ENCODE data around the gene DHRS9. TPM values are rescaled to one million over a fixed set of nuclear protein-coding genes. Genes with fewer than 3 reads are reported as not detected.

Gene DHRS9
- total RNA-seq, 1 experiment from 2014 or later, result 0.21 TPM

GRCh38 chr2:169081551-169081950 lies 12.2 kb downstream of the DHRS9 start:
- Histone ChIP-seq H3K9me3 (ENCODE audit: control insufficient read depth, insufficient read depth, low read depth, low read length) (no peaks in the 10 kb centered on the region), H3K27ac (ENCODE audit: low read length) (no peak overlapping the region), H3K4me3 (ENCODE audit: low read depth in 2 of 2, low read length in 2 of 2) (no peak overlapping the region), H3K4me1 (ENCODE audit: control insufficient read depth, insufficient read depth, low read length) (no peaks in the 10 kb centered on the region), H3K27me3 (ENCODE audit: control insufficient read depth, insufficient read depth, low read length) (no peaks in the 10 kb centered on the region), H3K36me3 (ENCODE audit: control insufficient read depth, insufficient read depth, low read length) (no peaks in the 10 kb centered on the region)
- ChIA-PET CTCF (no interaction called here), POLR2A (no interaction called here)
- ATAC-seq, result no peak
- intact Hi-C loops (cut with micrococcal nuclease; ENCODE audit: unreplicated experiment) (no loop called here), in situ Hi-C loops (cut with HindIII; ENCODE audit: low pct_unique_long_range_greater_than_20kb, low sequenced_read_pairs) (no loop called here)
- BruUV-seq (replicated peaks), result no TSS peak
- no peak for DNase-seq (ENCODE audit: low read depth, low spot score)
- TF ChIP-seq, protein P1, sequence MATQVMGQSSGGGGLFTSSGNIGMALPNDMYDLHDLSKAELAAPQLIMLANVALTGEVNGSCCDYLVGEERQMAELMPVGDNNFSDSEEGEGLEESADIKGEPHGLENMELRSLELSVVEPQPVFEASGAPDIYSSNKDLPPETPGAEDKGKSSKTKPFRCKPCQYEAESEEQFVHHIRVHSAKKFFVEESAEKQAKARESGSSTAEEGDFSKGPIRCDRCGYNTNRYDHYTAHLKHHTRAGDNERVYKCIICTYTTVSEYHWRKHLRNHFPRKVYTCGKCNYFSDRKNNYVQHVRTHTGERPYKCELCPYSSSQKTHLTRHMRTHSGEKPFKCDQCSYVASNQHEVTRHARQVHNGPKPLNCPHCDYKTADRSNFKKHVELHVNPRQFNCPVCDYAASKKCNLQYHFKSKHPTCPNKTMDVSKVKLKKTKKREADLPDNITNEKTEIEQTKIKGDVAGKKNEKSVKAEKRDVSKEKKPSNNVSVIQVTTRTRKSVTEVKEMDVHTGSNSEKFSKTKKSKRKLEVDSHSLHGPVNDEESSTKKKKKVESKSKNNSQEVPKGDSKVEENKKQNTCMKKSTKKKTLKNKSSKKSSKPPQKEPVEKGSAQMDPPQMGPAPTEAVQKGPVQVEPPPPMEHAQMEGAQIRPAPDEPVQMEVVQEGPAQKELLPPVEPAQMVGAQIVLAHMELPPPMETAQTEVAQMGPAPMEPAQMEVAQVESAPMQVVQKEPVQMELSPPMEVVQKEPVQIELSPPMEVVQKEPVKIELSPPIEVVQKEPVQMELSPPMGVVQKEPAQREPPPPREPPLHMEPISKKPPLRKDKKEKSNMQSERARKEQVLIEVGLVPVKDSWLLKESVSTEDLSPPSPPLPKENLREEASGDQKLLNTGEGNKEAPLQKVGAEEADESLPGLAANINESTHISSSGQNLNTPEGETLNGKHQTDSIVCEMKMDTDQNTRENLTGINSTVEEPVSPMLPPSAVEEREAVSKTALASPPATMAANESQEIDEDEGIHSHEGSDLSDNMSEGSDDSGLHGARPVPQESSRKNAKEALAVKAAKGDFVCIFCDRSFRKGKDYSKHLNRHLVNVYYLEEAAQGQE (IDR thresholded peaks at IDR 0.05; ENCODE audit: insufficient read depth in 1 of 2, low read depth in 2 of 2, low read length in 1 of 2), result no peak
- TF ChIP-seq TCF7L2 (IDR thresholded peaks at IDR 0.05; ENCODE audit: low read depth, low read length) (no peak), POLR2AphosphoS5 (IDR thresholded peaks at IDR 0.05; ENCODE audit: low read depth, low read length) (no peak), CTCF (IDR thresholded peaks at IDR 0.05) (no peak)

DNA sequence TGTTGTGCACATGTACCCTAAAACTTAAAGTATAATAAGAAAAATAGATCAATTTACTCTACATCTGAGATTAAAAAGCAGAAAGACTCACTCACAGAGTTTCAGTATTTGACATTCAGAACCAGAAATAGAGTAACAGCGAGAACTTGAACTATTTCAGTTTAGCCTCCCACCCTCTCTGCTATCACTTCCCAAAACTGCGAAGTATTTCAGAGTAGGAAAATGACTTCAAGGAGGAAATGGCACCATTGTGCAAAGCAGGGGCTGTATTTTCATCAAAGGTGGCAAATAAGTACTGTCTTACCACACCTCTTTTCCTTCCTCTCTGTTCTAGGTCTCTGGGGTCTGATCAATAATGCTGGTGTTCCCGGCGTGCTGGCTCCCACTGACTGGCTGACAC lies 13.6 kb downstream of the DHRS9 start:
- no TSS peak for BruUV-seq (replicated peaks)
- H3K27ac ChIP-seq (ENCODE audit: low read length), result no peak overlapping the region
- no peaks in the 10 kb centered on the region for H3K36me3 ChIP-seq (ENCODE audit: control insufficient read depth, insufficient read depth, low read length)
- H3K4me3 ChIP-seq (ENCODE audit: low read depth in 2 of 2, low read length in 2 of 2), result no peak overlapping the region
- ATAC-seq (no peak), DNase-seq (ENCODE audit: low read depth, low spot score) (no peak)
- no peaks in the 10 kb centered on the region for H3K4me1 ChIP-seq (ENCODE audit: control insufficient read depth, insufficient read depth, low read length)
- intact Hi-C loops (cut with micrococcal nuclease; ENCODE audit: unreplicated experiment) (no loop called here), in situ Hi-C loops (cut with HindIII; ENCODE audit: low pct_unique_long_range_greater_than_20kb, low sequenced_read_pairs) (no loop called here)
- CTCF ChIA-PET, result no interaction called here
- H3K9me3 ChIP-seq (ENCODE audit: control insufficient read depth, insufficient read depth, low read depth, low read length), result no peaks in the 10 kb centered on the region
- no peaks in the 10 kb centered on the region for H3K27me3 ChIP-seq (ENCODE audit: control insufficient read depth, insufficient read depth, low read length)
- POLR2A ChIA-PET, result no interaction called here
- no peak for TF ChIP-seq SIN3A (IDR thresholded peaks at IDR 0.05; ENCODE audit: borderline replicate concordance, insufficient read depth, low read depth, low read length)
- TF ChIP-seq POLR2AphosphoS5 (IDR thresholded peaks at IDR 0.05; ENCODE audit: low read depth, low read length), result no peak
- no peak for TF ChIP-seq TCF7L2 (IDR thresholded peaks at IDR 0.05; ENCODE audit: low read depth, low read length)
- TF ChIP-seq CTCF (IDR thresholded peaks at IDR 0.05), result no peak
- TF ChIP-seq, protein P1 (IDR thresholded peaks at IDR 0.05; ENCODE audit: insufficient read depth in 1 of 2, low read depth in 2 of 2, low read length in 1 of 2), result no peak
